ENCODE measurements around the gene TMEM161B. TPM values are rescaled to one million over a fixed set of nuclear protein-coding genes. Genes with fewer than 3 reads are reported as not detected.

TMEM161B gene
- polyA plus RNA-seq: 31.8 TPM
- long read RNA-seq, donor 1, partial matches to known transcripts: 0 of 3 reads
- long read RNA-seq, donor 1, other reads (novel, unspliced or antisense): 0 of 3 reads
- long read RNA-seq, donor 2, partial matches to known transcripts: 9 of 14 reads
- long read RNA-seq, donor 2, other reads (novel, unspliced or antisense): 0 of 14 reads
- long read RNA-seq, donor 3, transcript TMEM161B-201 (12 exons, 2,594 nt): major isoform, 5 of 21 reads
- long read RNA-seq, donor 3, partial matches to known transcripts: 13 of 21 reads
- long read RNA-seq, donor 3, other reads (novel, unspliced or antisense): 0 of 21 reads
- long read RNA-seq, donor 4, partial matches to known transcripts: 0 of 1 reads
- long read RNA-seq, donor 4, other reads (novel, unspliced or antisense): 0 of 1 reads
- long read RNA-seq, donor 5, partial matches to known transcripts: 0 of 3 reads
- long read RNA-seq, donor 5, other reads (novel, unspliced or antisense): 0 of 3 reads
- long read RNA-seq, donor 6, partial matches to known transcripts: 6 of 7 reads
- long read RNA-seq, donor 6, other reads (novel, unspliced or antisense): 0 of 7 reads
- long read RNA-seq, donor 7, partial matches to known transcripts: 5 of 6 reads
- long read RNA-seq, donor 7, other reads (novel, unspliced or antisense): 0 of 6 reads
- long read RNA-seq, donor 8, transcript TMEM161B-214 (2 exons, 922 nt): major isoform, 6 of 19 reads
- long read RNA-seq, donor 8, partial matches to known transcripts: 11 of 19 reads
- long read RNA-seq, donor 8, other reads (novel, unspliced or antisense): 0 of 19 reads
- long read RNA-seq, donor 9, partial matches to known transcripts: 11 of 19 reads
- long read RNA-seq, donor 9, other reads (novel, unspliced or antisense): 0 of 19 reads
- long read RNA-seq, donor 10, partial matches to known transcripts: 0 of 6 reads
- long read RNA-seq, donor 10, other reads (novel, unspliced or antisense): 0 of 6 reads
- long read RNA-seq, donor 11, partial matches to known transcripts: 0 of 3 reads
- long read RNA-seq, donor 11, other reads (novel, unspliced or antisense): 0 of 3 reads

DNA sequence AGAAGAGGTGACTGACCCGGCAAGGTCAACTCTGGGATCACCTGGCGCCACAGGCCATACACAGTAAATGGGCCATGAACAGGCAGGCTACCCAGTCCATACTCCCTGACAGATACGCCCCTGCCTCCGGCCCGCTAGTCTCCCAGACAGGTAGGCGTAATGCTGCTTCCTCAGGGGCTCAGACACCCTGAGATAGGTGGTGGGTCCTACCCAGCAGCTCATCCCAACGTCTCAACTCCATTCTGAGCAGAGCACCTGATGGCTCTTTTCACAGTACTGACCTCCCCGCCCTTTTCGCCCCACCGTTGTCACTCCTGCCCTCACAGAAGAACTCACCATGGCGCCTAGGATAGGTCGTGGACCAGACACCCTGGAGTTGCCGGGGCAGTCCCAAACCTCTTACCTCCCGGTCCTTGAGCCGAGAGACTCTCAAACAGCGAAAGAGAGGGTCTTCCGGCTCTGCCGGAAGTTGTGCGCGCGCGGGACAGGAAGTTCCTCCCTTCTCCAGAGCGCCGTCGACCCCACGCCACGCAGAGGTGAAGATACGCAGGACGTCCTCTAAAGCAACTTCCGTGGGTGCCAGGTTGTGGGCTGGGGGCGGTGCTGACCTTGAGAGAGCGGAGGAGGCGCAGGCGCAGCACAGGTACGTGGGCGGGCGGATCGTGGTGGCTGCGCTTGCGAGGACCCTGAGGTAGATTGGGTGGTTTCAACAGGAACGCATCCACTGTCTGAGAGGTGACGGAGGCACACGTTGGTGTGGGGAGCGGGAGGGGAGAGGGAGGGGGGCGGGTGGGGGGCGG lies at the start of gene TMEM161B:
TMEM161B (minus strand) TSS at position 461 of the 800 bp plus-strand sequence; CDS start at position 339, 122 bp downstream.
- Histone ChIP-seq H3K27ac (ENCODE audit: low read length) (peak within 1 kb of the TSS; percentile 88), H3K36me3 (ENCODE audit: control insufficient read depth, insufficient read depth, low read length) (peaks cover 13% of the 10 kb centered on the region), H3K4me1 (ENCODE audit: control insufficient read depth, insufficient read depth, low read length) (peaks cover 18% of the 10 kb centered on the region), H3K27me3 (ENCODE audit: control insufficient read depth, insufficient read depth, low read length) (no peaks in the 10 kb centered on the region), H3K9me3 (ENCODE audit: control insufficient read depth, low read depth, low read length) (peaks cover 3% of the 10 kb centered on the region), H3K4me3 (ENCODE audit: low read length) (peak within 1 kb of the TSS; percentile 84)
- DNase-seq: peak; percentile 94 to 97
- WGBS (ENCODE audit: insufficient coverage, low lambda C conversion rate): no CpG with 5 or more reads among the region's 46 CpGs

DNA sequence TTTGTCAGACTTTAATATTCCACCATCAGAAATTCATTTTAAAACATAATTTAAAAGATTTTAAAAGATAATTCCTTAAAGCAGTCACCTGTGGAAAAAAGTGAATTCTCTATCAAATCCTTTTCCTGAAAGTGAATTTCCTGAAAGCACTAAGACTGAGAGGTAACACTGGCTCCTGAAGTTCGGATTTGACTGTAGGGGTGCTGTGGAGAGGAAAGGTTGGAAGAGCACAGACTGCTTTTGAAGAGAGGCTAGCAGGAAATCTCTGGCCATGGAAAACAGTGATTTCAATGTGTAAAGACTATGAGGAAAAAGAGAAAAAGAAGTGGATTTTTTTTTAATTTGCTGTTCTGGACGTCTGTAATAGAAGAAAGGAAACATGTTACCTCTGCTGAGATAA lies 35.7 kb upstream of the TMEM161B start:
- WGBS (ENCODE audit: insufficient coverage, low lambda C conversion rate): no CpG with 5 or more reads among the region's 2 CpGs
- Histone ChIP-seq H3K27me3 (ENCODE audit: control insufficient read depth, insufficient read depth, low read length) (no peaks in the 10 kb centered on the region), H3K9me3 (ENCODE audit: control insufficient read depth, low read depth, low read length) (no peaks in the 10 kb centered on the region), H3K4me1 (ENCODE audit: control insufficient read depth, insufficient read depth, low read length) (no peaks in the 10 kb centered on the region), H3K27ac (ENCODE audit: low read length) (no peak overlapping the region), H3K36me3 (ENCODE audit: control insufficient read depth, insufficient read depth, low read length) (no peaks in the 10 kb centered on the region), H3K4me3 (ENCODE audit: low read length) (no peak overlapping the region)
- no peak for DNase-seq

DNA sequence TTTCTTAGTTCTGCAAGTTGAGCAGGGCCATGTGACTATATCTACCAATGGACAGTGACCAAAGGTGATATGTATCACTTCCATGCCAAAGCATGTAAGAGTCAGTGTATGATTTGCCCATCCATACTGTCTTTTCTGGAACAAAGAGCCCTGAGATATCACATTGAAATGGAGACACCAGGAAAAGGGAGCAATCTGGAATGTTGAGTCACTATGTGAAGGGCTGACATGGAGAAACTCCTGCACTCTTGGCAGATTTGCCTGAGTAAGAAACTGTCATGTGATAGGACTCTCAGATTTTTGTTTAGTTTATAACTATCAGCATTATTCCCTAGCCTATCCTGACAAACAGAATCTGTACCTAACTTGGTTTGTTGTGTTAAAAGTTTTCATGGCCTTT lies 29.8 kb upstream of the TMEM161B start:
- Histone ChIP-seq H3K9me3 (ENCODE audit: control insufficient read depth, low read depth, low read length) (peaks cover 4% of the 10 kb centered on the region), H3K27ac (ENCODE audit: low read length) (no peak overlapping the region), H3K4me1 (ENCODE audit: control insufficient read depth, insufficient read depth, low read length) (no peaks in the 10 kb centered on the region), H3K36me3 (ENCODE audit: control insufficient read depth, insufficient read depth, low read length) (no peaks in the 10 kb centered on the region), H3K27me3 (ENCODE audit: control insufficient read depth, insufficient read depth, low read length) (no peaks in the 10 kb centered on the region), H3K4me3 (ENCODE audit: low read length) (no peak overlapping the region)
- no peak for DNase-seq

DNA sequence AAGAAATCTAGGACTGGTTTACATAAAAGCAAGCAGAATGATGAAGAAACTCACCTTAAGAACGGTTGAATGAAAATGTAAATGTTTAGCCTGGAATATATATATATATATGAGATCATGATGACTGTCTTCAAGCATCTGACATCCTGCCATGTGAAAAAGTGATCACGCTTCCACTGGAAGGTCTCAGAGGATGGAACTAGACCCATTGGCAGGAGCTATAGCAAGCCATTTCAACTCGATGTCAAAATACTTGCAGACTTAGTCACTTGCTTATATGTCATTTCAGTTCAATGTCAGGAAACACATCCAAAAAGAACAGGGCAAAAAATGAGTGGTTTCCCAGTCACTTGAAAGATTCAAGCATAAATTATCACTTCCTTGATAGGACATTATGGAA lies 22.2 kb upstream of the TMEM161B start:
- Histone ChIP-seq H3K36me3 (ENCODE audit: control insufficient read depth, insufficient read depth, low read length) (no peaks in the 10 kb centered on the region), H3K4me1 (ENCODE audit: control insufficient read depth, insufficient read depth, low read length) (no peaks in the 10 kb centered on the region), H3K9me3 (ENCODE audit: control insufficient read depth, low read depth, low read length) (peaks cover 4% of the 10 kb centered on the region), H3K4me3 (ENCODE audit: low read length) (no peak overlapping the region), H3K27ac (ENCODE audit: low read length) (no peak overlapping the region), H3K27me3 (ENCODE audit: control insufficient read depth, insufficient read depth, low read length) (no peaks in the 10 kb centered on the region)
- DNase-seq: no peak
- WGBS (ENCODE audit: insufficient coverage, low lambda C conversion rate): no CpG with 5 or more reads among the region's 3 CpGs

DNA sequence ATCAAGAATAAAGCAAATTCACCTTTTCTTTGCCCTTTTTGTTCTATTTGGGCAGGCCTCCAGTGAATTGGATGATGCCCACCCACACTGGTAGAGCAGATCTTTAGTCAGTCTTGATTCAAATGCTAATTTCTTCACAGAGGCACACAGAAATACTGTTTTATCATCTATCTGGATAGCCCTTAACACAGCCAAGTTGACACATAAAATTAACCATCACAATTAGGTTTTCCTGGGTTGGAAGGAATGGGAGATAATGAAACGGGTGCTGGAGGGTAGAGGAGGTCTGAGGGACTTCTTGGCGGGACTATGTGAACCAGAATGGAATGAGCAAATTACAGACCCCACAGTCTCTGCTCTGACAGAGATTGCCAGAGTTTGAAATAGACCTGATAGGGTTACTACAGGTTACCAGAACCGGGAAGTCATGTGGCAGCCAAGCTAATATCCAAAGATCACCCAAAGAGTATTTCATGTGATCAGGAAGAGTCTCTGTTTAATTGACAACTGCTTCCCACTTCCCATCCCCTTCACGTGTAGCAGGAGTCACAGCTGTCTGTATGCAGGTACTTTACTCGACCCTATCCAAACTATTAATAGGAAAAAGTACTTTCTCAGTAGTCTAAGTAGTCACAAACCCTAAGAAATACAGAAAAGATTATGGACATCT lies 20.0 kb upstream of the TMEM161B start:
- WGBS (ENCODE audit: insufficient coverage, low lambda C conversion rate): no CpG with 5 or more reads among the region's 5 CpGs
- Histone ChIP-seq H3K27ac (ENCODE audit: low read length) (no peak overlapping the region), H3K4me3 (ENCODE audit: low read length) (no peak overlapping the region), H3K4me1 (ENCODE audit: control insufficient read depth, insufficient read depth, low read length) (no peaks in the 10 kb centered on the region), H3K9me3 (ENCODE audit: control insufficient read depth, low read depth, low read length) (no peaks in the 10 kb centered on the region), H3K36me3 (ENCODE audit: control insufficient read depth, insufficient read depth, low read length) (no peaks in the 10 kb centered on the region), H3K27me3 (ENCODE audit: control insufficient read depth, insufficient read depth, low read length) (no peaks in the 10 kb centered on the region)
- no peak for DNase-seq

DNA sequence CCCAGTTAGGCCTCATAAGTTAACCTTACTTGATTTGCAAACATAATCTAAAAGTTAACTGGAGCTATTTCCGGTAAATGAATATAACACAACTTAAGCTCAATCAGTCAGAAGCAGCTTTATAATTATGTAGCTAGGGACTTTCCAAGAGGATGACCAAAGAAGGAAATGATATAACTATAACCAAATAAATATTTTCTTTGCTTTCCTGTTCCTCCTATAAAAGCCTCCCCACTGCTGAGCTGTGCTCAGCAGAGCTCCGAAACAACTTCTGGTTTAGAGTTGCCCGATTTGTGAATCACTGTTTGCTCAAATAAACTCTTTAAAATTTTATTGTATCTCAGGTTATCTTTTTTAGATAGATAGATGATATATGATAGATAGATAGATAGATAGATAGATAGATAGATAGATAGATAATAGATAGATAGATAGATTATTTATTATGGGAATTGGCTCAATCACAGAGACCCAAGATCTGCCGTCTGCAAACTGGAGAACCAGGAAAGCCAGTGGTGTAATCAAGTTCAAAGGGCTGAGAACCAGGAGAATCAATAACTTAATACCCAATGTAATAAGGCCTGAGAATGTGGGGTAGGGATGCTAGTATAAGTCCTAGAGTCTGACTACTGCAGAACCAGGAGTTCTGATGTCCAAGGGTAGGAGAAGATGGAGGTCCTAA lies 19.3 kb upstream of the TMEM161B start:
- Histone ChIP-seq H3K9me3 (ENCODE audit: control insufficient read depth, low read depth, low read length) (no peaks in the 10 kb centered on the region), H3K36me3 (ENCODE audit: control insufficient read depth, insufficient read depth, low read length) (no peaks in the 10 kb centered on the region), H3K27me3 (ENCODE audit: control insufficient read depth, insufficient read depth, low read length) (no peaks in the 10 kb centered on the region), H3K27ac (ENCODE audit: low read length) (no peak overlapping the region), H3K4me3 (ENCODE audit: low read length) (no peak overlapping the region), H3K4me1 (ENCODE audit: control insufficient read depth, insufficient read depth, low read length) (no peaks in the 10 kb centered on the region)
- DNase-seq: no peak
- 100% methylated on average over 3 of the region's 4 CpGs for WGBS (ENCODE audit: insufficient coverage, low lambda C conversion rate)

DNA sequence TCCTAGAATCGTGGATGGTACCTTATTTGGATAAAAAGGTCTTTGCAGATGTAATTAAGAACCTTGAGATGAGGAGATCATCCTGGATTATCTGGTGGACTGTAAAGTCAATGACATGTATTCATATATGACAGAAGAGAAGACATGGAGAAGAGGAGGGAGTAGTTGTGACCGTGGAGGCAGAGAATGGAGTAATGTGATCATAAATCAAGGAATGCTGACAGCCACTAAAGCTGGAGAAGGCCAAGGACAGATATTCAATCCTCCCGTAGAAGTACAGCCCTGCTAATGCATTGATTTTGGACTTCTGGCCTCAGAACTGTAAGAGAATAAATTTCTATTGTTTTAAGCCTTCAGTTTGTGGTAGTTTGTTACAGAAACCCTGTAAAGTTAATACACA lies 18.7 kb upstream of the TMEM161B start:
- Histone ChIP-seq H3K4me1 (ENCODE audit: control insufficient read depth, insufficient read depth, low read length) (no peaks in the 10 kb centered on the region), H3K27me3 (ENCODE audit: control insufficient read depth, insufficient read depth, low read length) (no peaks in the 10 kb centered on the region), H3K9me3 (ENCODE audit: control insufficient read depth, low read depth, low read length) (no peaks in the 10 kb centered on the region), H3K36me3 (ENCODE audit: control insufficient read depth, insufficient read depth, low read length) (peaks cover 3% of the 10 kb centered on the region), H3K27ac (ENCODE audit: low read length) (no peak overlapping the region), H3K4me3 (ENCODE audit: low read length) (no peak overlapping the region)
- WGBS (ENCODE audit: insufficient coverage, low lambda C conversion rate): 64% methylated on average over 2 of the region's 3 CpGs
- no peak for DNase-seq

DNA sequence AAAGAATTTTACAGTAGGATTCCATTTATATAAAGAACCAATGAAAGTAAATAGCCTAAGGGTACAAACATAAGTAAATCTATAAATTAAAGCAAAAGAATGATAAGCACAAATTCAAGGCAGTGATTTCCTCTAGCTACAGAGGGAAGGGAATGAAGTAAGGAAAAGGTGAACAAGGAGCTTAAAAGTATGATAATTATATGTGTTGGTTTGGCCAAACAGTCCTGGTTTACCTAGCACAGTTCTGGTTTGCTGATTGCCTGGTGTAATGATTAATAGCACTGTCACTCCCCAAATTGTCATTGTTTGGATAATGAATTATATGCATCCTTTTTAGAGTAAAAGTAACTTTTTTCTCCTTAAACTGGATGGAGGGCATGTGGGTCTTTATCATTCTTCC lies 15.0 kb upstream of the TMEM161B start:
- DNase-seq: no peak
- Histone ChIP-seq H3K27me3 (ENCODE audit: control insufficient read depth, insufficient read depth, low read length) (no peaks in the 10 kb centered on the region), H3K4me1 (ENCODE audit: control insufficient read depth, insufficient read depth, low read length) (peaks cover 3% of the 10 kb centered on the region)

DNA sequence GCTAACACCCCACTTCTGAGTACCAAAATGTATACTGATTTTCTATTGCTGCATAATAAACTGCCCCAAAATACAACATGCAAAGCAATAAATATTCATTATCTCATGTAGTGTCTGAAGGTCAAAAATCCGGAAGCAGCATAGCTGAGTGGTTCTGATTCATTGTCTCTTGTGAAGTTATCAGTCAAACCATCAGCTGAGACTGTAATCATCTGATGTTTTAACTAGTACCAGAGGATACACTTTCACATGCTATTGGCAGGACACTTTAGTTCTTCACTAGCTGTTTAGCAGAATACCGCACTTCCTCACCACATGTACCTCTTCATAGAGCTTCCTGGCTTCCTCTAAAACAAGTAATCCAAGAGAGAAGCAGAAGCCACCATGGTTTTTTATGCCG lies 12.7 kb upstream of the TMEM161B start:
- Histone ChIP-seq H3K4me1 (ENCODE audit: control insufficient read depth, insufficient read depth, low read length) (peaks cover 3% of the 10 kb centered on the region), H3K36me3 (ENCODE audit: control insufficient read depth, insufficient read depth, low read length) (peaks cover 3% of the 10 kb centered on the region), H3K27ac (ENCODE audit: low read length) (no peak overlapping the region), H3K4me3 (ENCODE audit: low read length) (no peak overlapping the region), H3K9me3 (ENCODE audit: control insufficient read depth, low read depth, low read length) (no peaks in the 10 kb centered on the region), H3K27me3 (ENCODE audit: control insufficient read depth, insufficient read depth, low read length) (no peaks in the 10 kb centered on the region)
- DNase-seq: peak in 1 of 2 donors; percentile 15
- no CpG with 5 or more reads among the region's 3 CpGs for WGBS (ENCODE audit: insufficient coverage, low lambda C conversion rate)

More for the DNA sequence above, 15.0 kb upstream of the TMEM161B start:
- peaks cover 3% of the 10 kb centered on the region for H3K36me3 ChIP-seq (ENCODE audit: control insufficient read depth, insufficient read depth, low read length)
- H3K4me3 ChIP-seq (ENCODE audit: low read length): no peak overlapping the region
- H3K27ac ChIP-seq (ENCODE audit: low read length): no peak overlapping the region
- H3K9me3 ChIP-seq (ENCODE audit: control insufficient read depth, low read depth, low read length): no peaks in the 10 kb centered on the region

All from large intestine (tissue), 12 donors.